CD4-positive, alpha-beta T cell treated with Interleukin-6 at 100 ng/mL for 8 hours (primary cell): ENCODE measurements around the gene CMSS1.
"Not testable (repeated sequence)": the region's sequence is repeated elsewhere in the genome, so short reads cannot be mapped to it uniquely, and the experiment has no call there.

Experiments
- DNase-seq: peaks from one replicate; pipeline ENCODE4 v3.0.0-alpha.2; 2020; ENCODE audit warnings: mixed read lengths, low spot score

CMSS1 gene

GRCh38 chr3:100027321-100027720 lies 209.7 kb downstream of the CMSS1 start:
- no peak for DNase-seq

- DNase-seq, result no peak
Observed at GRCh38 chr3:100029052-100029451, 211.4 kb downstream of the CMSS1 start.

- no peak for DNase-seq
Observed at GRCh38 chr3:100029689-100030088, 212.0 kb downstream of the CMSS1 start.

- no peak for DNase-seq
Observed at GRCh38 chr3:100030346-100030745, 212.7 kb downstream of the CMSS1 start.

GRCh38 chr3:100030914-100031425 lies 213.3 kb downstream of the CMSS1 start:
- DNase-seq, result no peak

- DNase-seq, result no peak
Observed at GRCh38 chr3:100032243-100032642, 214.6 kb downstream of the CMSS1 start.

- DNase-seq, result no peak
Observed at GRCh38 chr3:100033184-100033583, 215.5 kb downstream of the CMSS1 start.

GRCh38 chr3:100033903-100034471 lies 216.3 kb downstream of the CMSS1 start:
- no peak for DNase-seq

GRCh38 chr3:100039075-100039474 lies 221.4 kb downstream of the CMSS1 start:
- DNase-seq, result no peak

- DNase-seq, result no peak
Observed at GRCh38 chr3:100040451-100041225, 223.0 kb downstream of the CMSS1 start.

- no peak for DNase-seq
Observed at GRCh38 chr3:100041328-100041749, 223.7 kb downstream of the CMSS1 start.

GRCh38 chr3:100042166-100042981 lies 224.7 kb downstream of the CMSS1 start:
- DNase-seq, result no peak

- no peak for DNase-seq
Observed at GRCh38 chr3:100043271-100043670, 225.6 kb downstream of the CMSS1 start.

GRCh38 chr3:100044369-100044768 lies 226.7 kb downstream of the CMSS1 start:
- no peak for DNase-seq

- no peak for DNase-seq
Observed at GRCh38 chr3:100045696-100046095, 228.0 kb downstream of the CMSS1 start.

- no peak for DNase-seq
Observed at GRCh38 chr3:100046986-100047385, 229.3 kb downstream of the CMSS1 start.

GRCh38 chr3:100047455-100048141 lies 229.9 kb downstream of the CMSS1 start:
- no peak for DNase-seq

- DNase-seq, result no peak
Observed at GRCh38 chr3:100048248-100048647, 230.6 kb downstream of the CMSS1 start.

GRCh38 chr3:100051513-100051912 lies 233.9 kb downstream of the CMSS1 start:
- not testable (repeated sequence) for DNase-seq

GRCh38 chr3:100053951-100054620 lies 236.4 kb downstream of the CMSS1 start:
- no peak for DNase-seq
